ENCODE results near the gene WDHD1. TPM values are rescaled to one million over a fixed set of nuclear protein-coding genes. Genes with fewer than 3 reads are reported as not detected.
A peak's percentile ranks its signal among the peaks of the same experiment; 100 is the strongest.

The WDHD1 gene
- polyA plus RNA-seq, 3 donors: 0.19 to 0.37 (median 0.30) TPM

GRCh38 chr14:54985156-54985555 lies 41.7 kb downstream of the WDHD1 start:
- TF ChIP-seq CTCF (IDR thresholded peaks at IDR 0.05): no peak
- Histone ChIP-seq H3K27me3 (ENCODE audit: control insufficient read depth in 2 of 2, insufficient read depth in 2 of 2, low read length in 2 of 2) (no peaks in the 10 kb centered on the region), H2AFZ (ENCODE audit: insufficient read depth, low read depth, low read length, poor library complexity, severe bottlenecking) (no peak overlapping the region), H4K20me1 (ENCODE audit: insufficient read depth, low read length) (no peaks in the 10 kb centered on the region), H3K36me3 (replicated peaks in 1 of 2; ENCODE audit: control insufficient read depth in 1 of 2, insufficient read depth in 2 of 2, low read length in 2 of 2) (peaks cover 12 to 14% of the 10 kb centered on the region in 2 donors), H3K4me2 (replicated peaks; ENCODE audit: extremely low read depth, low read length, poor library complexity, severe bottlenecking) (no peak overlapping the region), H3K27ac (ENCODE audit: low read depth in 1 of 2, low read length in 2 of 2) (no peak overlapping the region), H3K9me3 (replicated peaks in 1 of 2; ENCODE audit: control insufficient read depth in 1 of 2, insufficient read depth in 1 of 2, low read length in 2 of 2) (no peaks in the 10 kb centered on the region), H3K79me2 (ENCODE audit: insufficient read depth, low read length) (no peaks in the 10 kb centered on the region), H3K9ac (ENCODE audit: insufficient read depth, low read length, poor library complexity, severe bottlenecking) (no peak overlapping the region), H3K4me1 (ENCODE audit: control insufficient read depth in 1 of 2, insufficient read depth in 2 of 2, low read length in 2 of 2) (no peaks in the 10 kb centered on the region), H3K4me3 (replicated peaks in 1 of 3; ENCODE audit: low read depth in 2 of 3, low read length in 3 of 3) (no peak overlapping the region)
- DNase-seq: no peak
- Mint-ChIP-seq H3K27me3 (ENCODE audit: low read depth in 3 of 3) (no peaks in the 10 kb centered on the region), H3K9me3 (peaks cover 0 to 2% (median 0%) of the 10 kb centered on the region in 7 donors), H3K36me3 (peaks cover 23 to 41% of the 10 kb centered on the region in 2 donors), H3K4me1 (no peaks in the 10 kb centered on the region), H3K4me3 (no peak overlapping the region), H3K27ac (no peak overlapping the region)
- intact Hi-C loops (cut with micrococcal nuclease): no loop called here
- 98% methylated on average over 4 of the region's 4 CpGs for WGBS (ENCODE audit: insufficient coverage)

DNA sequence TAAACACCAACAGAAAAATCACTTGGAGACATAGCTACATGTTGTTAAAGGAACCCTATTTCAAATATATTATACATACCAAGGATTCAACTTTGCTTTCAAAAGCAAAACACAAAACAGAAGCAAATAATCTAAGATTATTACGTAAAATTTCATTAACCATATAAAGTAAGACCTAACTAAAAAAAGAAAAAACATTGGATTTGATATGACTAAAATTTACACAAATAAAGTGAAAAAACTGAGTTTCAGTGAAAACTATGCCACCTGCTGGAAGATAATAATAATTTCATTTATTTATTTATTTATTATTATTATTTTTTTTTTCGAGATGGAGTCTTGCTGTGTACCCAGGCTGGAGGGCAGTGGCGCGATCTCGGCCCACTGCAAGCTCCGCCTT lies 45.2 kb downstream of the WDHD1 start:
- H4K20me1 ChIP-seq (ENCODE audit: insufficient read depth, low read length): no peaks in the 10 kb centered on the region
- no CpG with 5 or more reads among the region's 6 CpGs for WGBS (ENCODE audit: insufficient coverage)
- no peak overlapping the region for H3K27ac Mint-ChIP-seq
- peaks cover 0 to 2% (median 0%) of the 10 kb centered on the region in 7 donors for H3K9me3 Mint-ChIP-seq
- no peak overlapping the region for H3K4me3 Mint-ChIP-seq
- TF ChIP-seq CTCF (IDR thresholded peaks at IDR 0.05): peak; percentile 80
- H3K27me3 Mint-ChIP-seq (ENCODE audit: low read depth in 3 of 3): no peaks in the 10 kb centered on the region
- DNase-seq: no peak
- H3K27me3 ChIP-seq (ENCODE audit: control insufficient read depth in 2 of 2, insufficient read depth in 2 of 2, low read length in 2 of 2): no peaks in the 10 kb centered on the region
- peaks cover 17 to 36% of the 10 kb centered on the region in 2 donors for H3K36me3 Mint-ChIP-seq
- H3K4me1 Mint-ChIP-seq: no peaks in the 10 kb centered on the region
- H2AFZ ChIP-seq (ENCODE audit: insufficient read depth, low read depth, low read length, poor library complexity, severe bottlenecking): no peak overlapping the region
- no peaks in the 10 kb centered on the region for H3K9me3 ChIP-seq (replicated peaks in 1 of 2; ENCODE audit: control insufficient read depth in 1 of 2, insufficient read depth in 1 of 2, low read length in 2 of 2)
- H3K27ac ChIP-seq (ENCODE audit: low read depth in 1 of 2, low read length in 2 of 2): no peak overlapping the region
- H3K4me3 ChIP-seq (replicated peaks in 1 of 3; ENCODE audit: low read depth in 2 of 3, low read length in 3 of 3): no peak overlapping the region
- H3K79me2 ChIP-seq (ENCODE audit: insufficient read depth, low read length): no peaks in the 10 kb centered on the region
- intact Hi-C loops (cut with micrococcal nuclease): no loop called here
- H3K9ac ChIP-seq (ENCODE audit: insufficient read depth, low read length, poor library complexity, severe bottlenecking): no peak overlapping the region
- H3K4me1 ChIP-seq (ENCODE audit: control insufficient read depth in 1 of 2, insufficient read depth in 2 of 2, low read length in 2 of 2): no peaks in the 10 kb centered on the region
- H3K4me2 ChIP-seq (replicated peaks; ENCODE audit: extremely low read depth, low read length, poor library complexity, severe bottlenecking): no peak overlapping the region
- peaks cover 3 to 4% of the 10 kb centered on the region in 2 donors for H3K36me3 ChIP-seq (replicated peaks in 1 of 2; ENCODE audit: control insufficient read depth in 1 of 2, insufficient read depth in 2 of 2, low read length in 2 of 2)
